Inflammatory macrophage treated with lipopolysaccharide for 1 hour (primary cell): ENCODE results near the gene KCNG4.
A peak's percentile ranks its signal among the peaks of the same experiment; 100 is the strongest.

Source experiments
- DNase-seq, 2 donors: peaks; one replicate each; pipeline ENCODE4 v3.0.0-alpha.2; 2020 to 2022

Gene KCNG4

DNA sequence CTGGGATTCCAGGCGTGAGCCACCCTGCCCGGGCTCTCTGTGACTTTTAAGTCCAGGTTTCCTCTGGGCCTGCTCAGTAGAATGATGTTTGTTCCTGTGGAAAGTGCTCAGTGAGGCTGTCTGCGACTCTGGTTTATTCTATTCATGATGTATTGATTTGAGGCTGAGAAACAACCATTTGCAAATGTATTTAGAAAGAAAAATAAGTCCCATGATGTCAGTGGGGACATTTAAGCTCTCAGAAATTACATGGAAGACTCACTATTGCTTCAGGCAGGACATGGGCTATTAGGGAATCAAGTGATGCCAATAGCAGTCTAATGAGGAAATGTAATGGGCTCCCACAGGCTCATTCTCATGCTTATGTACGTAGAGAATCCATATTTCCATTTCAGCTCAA is 22.2 kb upstream of the KCNG4 start:
- no peak for DNase-seq

DNA sequence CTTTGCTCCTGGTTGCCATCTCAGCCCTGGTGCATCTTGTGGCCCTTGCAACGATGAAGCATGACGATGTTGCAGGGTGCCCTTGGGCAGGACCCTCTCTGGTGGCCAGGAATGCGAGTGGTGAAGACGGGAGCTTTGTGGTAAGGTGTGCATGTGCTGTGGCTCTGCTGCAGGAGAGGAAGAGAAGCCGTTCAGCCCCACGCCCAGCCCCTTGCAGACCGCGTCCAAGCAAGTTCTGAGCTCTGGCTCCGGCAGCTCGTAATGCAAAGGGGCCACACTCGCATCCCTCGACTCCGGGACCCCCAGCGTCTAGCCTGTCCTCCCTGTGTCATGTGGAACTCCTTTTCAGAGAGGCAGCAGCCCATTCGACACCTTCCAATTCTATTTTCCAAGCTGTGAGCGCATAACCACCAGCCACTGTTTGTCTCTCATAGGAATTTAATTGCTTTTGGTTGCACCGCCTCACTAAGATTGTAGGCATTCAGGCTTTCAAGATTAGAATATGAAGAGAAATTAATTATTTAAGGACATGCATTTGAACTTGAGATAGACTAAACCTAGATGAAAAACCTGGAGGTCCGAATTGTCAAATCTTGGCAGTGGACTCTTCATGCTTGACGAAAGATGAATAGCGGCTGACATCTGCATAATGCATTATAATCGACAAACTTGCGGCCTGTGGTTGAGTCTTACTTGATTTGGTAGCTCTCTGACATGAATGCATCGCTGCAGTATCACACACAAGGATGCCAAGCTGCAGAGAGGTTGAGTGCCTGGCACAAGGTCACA is 21.1 kb upstream of the KCNG4 start:
- DNase-seq, result no peak

- DNase-seq, result no peak
These were observed 19.9 kb upstream of the KCNG4 start for GRCh38 chr16:84259691-84260090.

DNA sequence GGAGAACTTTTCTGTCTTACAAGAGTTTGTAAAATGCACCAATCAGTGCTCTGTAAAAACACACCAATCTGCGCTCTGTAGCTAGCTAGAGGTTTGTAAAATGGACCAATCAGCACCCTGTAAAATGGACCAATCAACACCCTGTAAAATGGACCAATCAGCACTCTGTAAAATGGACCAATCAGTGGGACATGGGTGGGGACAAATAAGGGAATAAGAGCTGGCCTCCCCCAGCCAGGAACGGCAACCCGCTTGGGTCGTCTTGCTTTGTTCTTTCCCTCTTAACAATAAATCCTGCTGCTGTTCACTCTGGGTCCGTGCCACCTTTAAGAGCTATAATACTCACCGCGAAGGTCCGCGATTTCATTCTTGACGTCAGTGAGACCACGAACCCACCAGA is 18.5 kb upstream of the KCNG4 start:
- no peak for DNase-seq

DNA sequence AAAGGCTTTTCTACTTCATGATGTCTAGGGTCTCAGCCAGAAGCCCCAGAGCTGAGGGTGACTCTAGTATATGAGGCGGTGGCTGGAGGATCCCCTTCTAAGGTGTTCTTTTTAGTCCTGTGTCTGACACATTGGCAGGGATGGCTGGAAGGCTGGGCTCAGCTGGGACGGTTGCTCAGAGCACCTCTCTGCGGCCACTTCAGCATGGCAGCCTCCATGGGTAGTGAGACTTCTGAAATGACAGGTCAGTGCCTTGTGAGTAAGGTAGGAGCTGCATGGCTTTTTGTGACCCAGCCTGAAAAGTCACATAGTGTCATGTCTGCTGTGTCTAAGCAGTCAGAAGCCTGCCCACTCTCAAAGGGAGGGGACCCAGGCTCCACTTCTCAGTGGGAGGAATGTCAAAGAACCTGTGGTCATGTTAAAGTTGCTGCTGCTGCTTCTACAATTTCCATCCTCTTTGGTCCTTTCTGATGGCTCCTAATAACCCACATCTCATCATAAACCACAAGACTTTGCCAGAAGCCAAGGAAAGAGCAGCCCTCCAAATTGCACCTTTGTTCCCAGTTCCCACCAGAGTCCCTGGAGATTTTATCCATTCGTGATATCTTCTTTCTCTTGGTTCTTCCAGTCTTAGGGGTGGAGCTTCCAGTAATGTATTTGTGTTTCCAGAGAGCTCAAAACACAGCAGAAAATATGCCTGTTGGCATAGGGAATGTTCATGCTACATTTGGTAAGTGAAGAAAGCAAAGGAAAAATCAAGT is 15.4 kb upstream of the KCNG4 start:
- no peak for DNase-seq

GRCh38 chr16:84254062-84254461 is 14.2 kb upstream of the KCNG4 start:
- no peak for DNase-seq

GRCh38 chr16:84253173-84253572 is 13.4 kb upstream of the KCNG4 start:
- no peak for DNase-seq

DNA sequence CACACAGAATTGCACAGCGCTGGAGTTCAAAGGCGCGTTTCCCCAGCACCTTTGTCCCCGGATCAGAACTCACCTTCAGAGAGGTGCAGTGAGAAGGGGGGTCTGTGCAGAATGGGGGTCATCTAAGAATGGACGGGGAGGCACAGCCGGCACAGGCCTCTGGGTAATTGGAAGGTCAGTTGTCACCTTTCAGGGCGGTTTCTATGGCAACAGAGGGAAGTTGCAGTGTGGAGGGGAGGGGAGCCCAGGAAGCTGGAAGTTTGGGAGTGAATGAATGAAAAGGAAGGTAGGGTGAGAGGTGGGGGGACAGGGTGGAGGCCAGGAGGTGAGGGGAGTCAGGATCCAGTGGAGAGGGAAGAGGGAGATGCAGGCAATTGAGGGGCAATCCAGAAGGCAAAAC is 12.4 kb upstream of the KCNG4 start:
- no peak for DNase-seq

DNA sequence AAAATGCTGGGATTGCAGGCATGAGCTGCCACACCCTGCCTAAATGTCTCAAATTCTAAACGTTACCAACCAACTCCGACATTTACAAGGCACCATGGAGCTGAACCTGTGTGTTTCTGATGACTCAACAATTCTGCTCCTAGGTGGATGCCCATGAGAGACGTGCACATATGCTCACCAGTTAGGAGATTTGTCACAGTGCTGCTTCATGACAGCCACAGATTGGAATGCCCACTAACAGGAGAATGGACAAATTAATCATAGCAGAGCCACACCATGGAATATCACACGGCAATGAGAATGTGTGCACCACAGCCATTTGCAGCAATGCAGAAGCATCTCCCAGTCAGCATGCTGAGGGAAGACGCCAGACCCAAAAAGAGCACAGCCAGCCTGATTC is 8.0 kb upstream of the KCNG4 start:
- no peak for DNase-seq

DNA sequence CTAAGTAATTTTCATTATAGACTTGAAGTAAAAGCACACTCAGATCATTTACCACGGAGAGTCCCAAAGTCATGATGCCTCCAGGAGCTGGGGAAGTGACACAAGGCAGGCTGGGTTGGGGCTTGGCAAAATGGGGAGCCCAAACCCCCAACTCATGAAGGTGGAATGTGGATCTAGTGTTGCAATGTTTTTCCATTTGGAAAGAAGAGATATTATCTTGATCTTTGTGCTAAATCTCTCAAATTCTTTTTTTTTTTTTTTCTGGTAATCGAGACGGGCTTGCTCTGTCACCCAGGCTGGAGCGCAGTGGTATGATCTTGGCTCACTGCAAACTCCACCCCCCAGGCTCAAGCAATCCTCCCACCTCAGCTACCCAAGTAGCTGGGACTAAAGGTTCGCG is 7.5 kb upstream of the KCNG4 start:
- DNase-seq, result no peak

DNA sequence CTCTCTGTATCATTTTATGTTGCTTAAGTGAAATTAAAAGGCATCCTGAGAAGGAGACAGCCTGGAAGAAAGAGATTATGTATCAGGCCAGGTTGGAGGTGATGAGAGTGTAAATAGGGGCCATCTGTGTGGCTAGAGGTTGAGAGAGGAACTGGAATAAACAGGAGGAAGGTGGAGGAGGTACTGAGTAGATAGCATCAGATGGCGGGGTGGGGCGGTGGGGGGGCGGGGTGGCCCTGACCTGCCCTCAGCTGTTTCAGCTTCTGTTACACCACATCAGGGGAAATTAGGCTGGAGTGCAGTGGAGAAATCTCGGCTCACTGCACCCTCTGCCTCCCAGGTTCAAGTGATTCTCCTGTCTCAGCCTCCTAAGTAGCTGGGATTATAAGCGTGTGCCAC is 6.9 kb upstream of the KCNG4 start:
- DNase-seq, result no peak

- no peak for DNase-seq
These were observed 6.3 kb upstream of the KCNG4 start for GRCh38 chr16:84245956-84246678.

- no peak for DNase-seq
These were observed 4.9 kb upstream of the KCNG4 start for GRCh38 chr16:84244728-84245127.

- DNase-seq, result no peak
These were observed 3.9 kb upstream of the KCNG4 start for GRCh38 chr16:84243732-84244131.

DNA sequence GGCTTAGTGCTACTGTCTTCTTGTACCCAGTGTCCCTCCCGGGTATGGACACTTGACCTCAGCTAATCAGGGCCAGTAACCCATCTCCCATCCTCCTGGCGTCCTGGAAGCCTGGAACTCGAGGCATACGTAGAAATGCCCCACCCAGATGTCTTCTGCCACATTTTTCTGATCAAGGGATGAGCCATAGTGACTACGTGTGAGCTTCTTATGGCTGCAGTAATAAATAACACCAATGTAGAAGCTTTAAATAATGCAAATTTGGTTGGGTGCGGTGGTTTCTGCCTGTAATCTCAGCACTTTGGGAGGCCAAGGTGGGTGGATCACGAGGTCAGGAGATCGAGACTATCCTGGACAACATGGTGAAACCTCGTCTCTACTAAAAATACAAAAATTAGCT is 3.0 kb upstream of the KCNG4 start:
- DNase-seq, result no peak

DNA sequence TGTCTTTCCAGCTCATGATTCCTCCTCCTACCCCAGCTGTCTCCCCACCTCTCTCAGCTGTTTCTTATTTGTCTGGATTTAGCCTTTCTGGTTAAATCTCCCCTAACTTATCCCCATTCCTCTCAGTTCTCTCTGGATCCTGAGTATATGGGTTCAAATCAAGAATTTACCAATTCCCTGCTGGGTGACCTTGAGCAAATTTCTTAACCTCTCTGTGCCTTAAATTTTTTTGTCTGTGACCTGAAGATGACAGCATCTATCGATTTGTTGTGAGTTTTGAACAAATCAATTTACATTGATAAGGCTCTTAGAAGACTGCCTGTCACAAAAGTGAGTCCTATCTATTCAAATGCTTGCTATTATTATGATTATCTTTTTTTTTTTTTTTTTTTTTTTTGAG is 2.0 kb upstream of the KCNG4 start:
- DNase-seq, result no peak

DNA sequence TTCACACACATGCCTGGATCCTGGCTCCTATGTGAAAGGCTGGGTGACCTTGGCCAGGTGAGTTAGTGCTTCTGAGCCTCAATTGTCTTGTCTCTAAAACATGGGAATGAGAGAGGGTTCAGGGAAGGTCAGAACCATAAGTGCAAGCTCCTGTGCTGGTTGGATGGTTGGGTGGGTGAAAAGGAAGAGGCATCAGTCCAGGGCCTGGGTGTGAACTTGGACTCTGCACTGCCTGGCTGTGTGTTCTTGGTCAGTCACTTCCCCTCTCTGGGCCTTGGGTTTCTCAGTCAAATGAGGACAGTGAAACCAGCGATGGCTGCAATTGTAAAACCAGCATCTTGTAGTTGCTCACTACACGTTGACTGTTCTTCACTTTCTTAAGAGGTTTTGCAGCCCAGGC is 643 bp upstream of the KCNG4 start:
- no peak for DNase-seq

- DNase-seq, result peak; percentile 59 to 67
These were observed 557 bp downstream of the KCNG4 start for GRCh38 chr16:84239141-84239769.

GRCh38 chr16:84237994-84238750 is 1.6 kb downstream of the KCNG4 start:
- no peak for DNase-seq

DNA sequence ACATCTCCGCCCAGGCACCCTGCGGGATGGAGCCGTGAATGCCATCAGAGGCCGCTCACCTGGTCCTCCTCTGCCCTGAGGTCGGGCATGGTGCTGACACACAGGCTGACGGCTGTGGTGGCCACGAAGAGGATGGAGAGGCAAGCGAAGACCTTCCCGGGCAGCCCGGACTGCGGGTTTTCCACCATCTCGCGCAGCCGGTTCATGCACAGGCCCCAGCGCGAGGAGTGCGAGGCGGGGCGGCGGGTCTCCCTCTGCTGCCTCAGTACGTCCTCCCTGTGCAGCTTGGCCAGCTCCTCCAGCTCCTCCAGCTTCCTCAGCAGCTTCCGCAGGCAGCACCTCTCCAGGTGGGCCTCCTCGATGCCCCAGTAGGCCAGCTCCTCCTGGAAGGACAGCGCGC is 3.1 kb downstream of the KCNG4 start:
- DNase-seq, result no peak

- DNase-seq, result no peak
These were observed 5.2 kb downstream of the KCNG4 start for GRCh38 chr16:84234321-84235241.

GRCh38 chr16:84233748-84234147 is 6.1 kb downstream of the KCNG4 start:
- DNase-seq, result no peak
